ENCODE measurements around the gene PTDSS2.

Gene PTDSS2

GRCh38 chr11:528815-529727 is 79.0 kb downstream of the PTDSS2 start:
- Histone ChIP-seq H3K27me3 (no peaks in the 10 kb centered on the region), H3K27ac (no peak overlapping the region), H3K4me1 (peaks cover 0 to 20% (median 10%) of the 10 kb centered on the region in 4 donors), H3K9me3 (no peaks in the 10 kb centered on the region), H3K4me3 (no peak overlapping the region), H3K36me3 (peaks cover 22 to 45% (median 24%) of the 10 kb centered on the region in 3 donors)
- intact Hi-C loops (cut with DNase I; ENCODE audit: low total_unique reads) = no loop called here
- no peak for DNase-seq
- no peak for TF ChIP-seq CTCF (IDR thresholded peaks at IDR 0.05)

GRCh38 chr11:529728-530411 is 79.8 kb downstream of the PTDSS2 start:
- TF ChIP-seq CTCF (IDR thresholded peaks at IDR 0.05) = no peak
- intact Hi-C loops (cut with DNase I; ENCODE audit: low total_unique reads) = loop anchor here (10.0 kb wide), 1 partner anchor 225 kb away; the partner anchor contains the start of gene IFITM2
- no peaks in the 10 kb centered on the region for H3K27me3 ChIP-seq
- DNase-seq = no peak
- H3K27ac ChIP-seq = no peak overlapping the region
- H3K9me3 ChIP-seq = no peaks in the 10 kb centered on the region
- H3K4me3 ChIP-seq = no peak overlapping the region
- peaks cover 3 to 27% (median 16%) of the 10 kb centered on the region in 4 donors for H3K4me1 ChIP-seq
- peaks cover 22 to 45% (median 24%) of the 10 kb centered on the region in 3 donors for H3K36me3 ChIP-seq

GRCh38 chr11:530960-531831 is 81.1 kb downstream of the PTDSS2 start:
- no peaks in the 10 kb centered on the region for H3K9me3 ChIP-seq
- no peaks in the 10 kb centered on the region for H3K27me3 ChIP-seq
- no peak overlapping the region for H3K27ac ChIP-seq
- intact Hi-C loops (cut with DNase I; ENCODE audit: low total_unique reads) = loop anchor here (10.0 kb wide), 1 partner anchor 226 kb away; the partner anchor contains the start of gene IFITM2
- peaks cover 22 to 45% (median 24%) of the 10 kb centered on the region in 3 donors for H3K36me3 ChIP-seq
- no peak for TF ChIP-seq CTCF (IDR thresholded peaks at IDR 0.05)
- H3K4me1 ChIP-seq = peaks cover 3 to 29% (median 20%) of the 10 kb centered on the region in 4 donors
- no peak overlapping the region for H3K4me3 ChIP-seq
- DNase-seq = peak in 1 of 2 donors; percentile 64

- DNase-seq = no peak
- no peak for TF ChIP-seq CTCF (IDR thresholded peaks at IDR 0.05)
Observed at GRCh38 chr11:531919-532526, 81.9 kb downstream of the PTDSS2 start.

More at GRCh38 chr11:531919-532526, 81.9 kb downstream of the PTDSS2 start:
- Histone ChIP-seq H3K36me3 (peaks cover 22 to 45% (median 24%) of the 10 kb centered on the region in 3 donors), H3K9me3 (no peaks in the 10 kb centered on the region), H3K4me3 (no peak overlapping the region), H3K27me3 (peaks cover 0 to 2% of the 10 kb centered on the region in 2 donors), H3K27ac (no peak overlapping the region), H3K4me1 (peaks cover 3 to 34% (median 27%) of the 10 kb centered on the region in 4 donors)
- intact Hi-C loops (cut with DNase I; ENCODE audit: low total_unique reads) = loop anchor here (2.0 to 10.0 kb wide), 2 partner anchors 79 to 227 kb away; partner anchors contain the start of gene IFITM2

Data from tibial artery (tissue), 4 donors.